IMR-90 (cell line): ENCODE data around the gene IQSEC3. TPM values are rescaled to one million over a fixed set of nuclear protein-coding genes. Genes with fewer than 3 reads are reported as not detected.

Source experiments
- ATAC-seq: fragments of 200-7000 bp; cut with Tn5 transposase; 2 replicates; pipeline ENCODE4 v1.9.1; 2020; ENCODE audit warnings: low read depth, mild to moderate bottlenecking, moderate library complexity
- BruUV-seq: library from RNA; stranded (reverse); fragments of 400-500 nt; replicated peaks from 2 replicates; lab custom pipeline; 2021; lab: Mats Ljungman, UMichigan
- CTCF ChIA-PET: fragments of 300-600 bp; formaldehyde crosslinking; extraction: SDS; loops from one replicate; lab custom pipeline; 2021; ENCODE audit warnings: antibody characterized with exemption; lab: Yijun Ruan, JAX
- POLR2A ChIA-PET: fragments of 300-600 bp; sonication (Branson Sonifier 250); formaldehyde crosslinking; loops from one replicate; lab custom pipeline; 2022; ENCODE audit warnings: antibody characterized with exemption; ENCODE audit not compliant: unreplicated experiment; lab: Charles Lee
- DNase-seq: peaks from one replicate; pipeline ENCODE4 v3.0.0; 2013
- H2AFZ ChIP-seq: replicated peaks from 2 replicates; pipeline ENCODE3; 2013; ENCODE audit warnings: low read length, mild to moderate bottlenecking; ENCODE audit not compliant: poor library complexity
- H2AK5ac ChIP-seq: 2 replicates; pipeline ENCODE4 v1.6.1; 2013; ENCODE audit warnings: low read depth, low read length, inconsistent platforms
- H2AK9ac ChIP-seq: replicated peaks from 2 replicates; pipeline ENCODE3; 2013; ENCODE audit warnings: mild to moderate bottlenecking, low read depth, low read length, moderate library complexity; ENCODE audit not compliant: poor library complexity
- H2BK120ac ChIP-seq: 2 replicates; pipeline ENCODE4 v1.6.1; 2013; ENCODE audit warnings: low read depth, low read length, inconsistent platforms
- H2BK15ac ChIP-seq: 3 replicates; pipeline ENCODE4 v1.6.1; 2013; ENCODE audit warnings: low read depth, low read length, inconsistent platforms
- H2BK20ac ChIP-seq: 2 replicates; pipeline ENCODE4 v1.6.1; 2013; ENCODE audit warnings: low read depth, mild to moderate bottlenecking, inconsistent platforms, low read length, moderate library complexity
- H2BK5ac ChIP-seq: 2 replicates; pipeline ENCODE4 v1.6.1; 2013; ENCODE audit warnings: mild to moderate bottlenecking, low read depth, low read length, inconsistent platforms; ENCODE audit not compliant: poor library complexity, severe bottlenecking
- H3K14ac ChIP-seq: replicated peaks from 2 replicates; pipeline ENCODE4 v1.6.1; 2013; ENCODE audit warnings: low read depth, low read length, inconsistent platforms
- H3K18ac ChIP-seq: 2 replicates; pipeline ENCODE4 v1.6.1; 2013; ENCODE audit warnings: low read depth, low read length, control low read depth
- H3K23ac ChIP-seq: 2 replicates; pipeline ENCODE4 v1.6.1; 2013; ENCODE audit warnings: low read depth, low read length, inconsistent platforms
- H3K27ac ChIP-seq: 2 replicates; pipeline ENCODE4 v1.5.1; 2013; ENCODE audit warnings: mild to moderate bottlenecking, control low read depth, low read length; ENCODE audit not compliant: insufficient read depth
- H3K27me3 ChIP-seq: 2 replicates; pipeline ENCODE4 v1.6.1; 2013; ENCODE audit warnings: low read length; ENCODE audit not compliant: control insufficient read depth, insufficient read depth
- H3K36me3 ChIP-seq: 2 replicates; pipeline ENCODE4 v1.6.1; 2013; ENCODE audit warnings: low read length, mixed read lengths; ENCODE audit not compliant: control insufficient read depth, insufficient read depth
- H3K4ac ChIP-seq: 2 replicates; pipeline ENCODE4 v1.6.1; 2013; ENCODE audit warnings: low read depth, low read length, inconsistent platforms
- H3K4me1 ChIP-seq: 2 replicates; pipeline ENCODE4 v1.6.1; 2013; ENCODE audit warnings: low read length, mixed read lengths; ENCODE audit not compliant: control insufficient read depth, insufficient read depth
- H3K4me2 ChIP-seq: 2 replicates; pipeline ENCODE4 v1.6.1; 2013; ENCODE audit warnings: low read depth, mild to moderate bottlenecking, control low read depth, low read length, moderate library complexity
- H3K4me3 ChIP-seq: 2 replicates; pipeline ENCODE4 v1.5.1; 2013; ENCODE audit warnings: low read depth, mild to moderate bottlenecking, control low read depth, low read length, moderate library complexity; ENCODE audit not compliant: insufficient read depth
- H3K56ac ChIP-seq: 2 replicates; pipeline ENCODE4 v1.6.1; 2013; ENCODE audit warnings: low read length, inconsistent platforms; ENCODE audit not compliant: insufficient read depth; ENCODE audit errors: extremely low read depth
- H3K79me1 ChIP-seq, 2 experiments: 2 replicates each; pipeline ENCODE4 v1.6.1; 2013; ENCODE audit warnings: low read length in 2 of 2, inconsistent platforms in 1 of 2, low read depth in 1 of 2
- H3K9ac ChIP-seq: 2 replicates; pipeline ENCODE4 v1.6.1; 2013; ENCODE audit warnings: low read depth, low read length, control low read depth
- H3K9me1 ChIP-seq: 2 replicates; pipeline ENCODE4 v1.6.1; 2013; ENCODE audit warnings: low read length, inconsistent platforms; ENCODE audit not compliant: insufficient read depth
- H3K9me3 ChIP-seq: 2 replicates; pipeline ENCODE4 v1.6.1; 2013; ENCODE audit warnings: low read length; ENCODE audit not compliant: control insufficient read depth, insufficient read depth
- H4K20me1 ChIP-seq: 2 replicates; pipeline ENCODE4 v1.6.1; 2013; ENCODE audit warnings: low read length, inconsistent platforms; ENCODE audit not compliant: insufficient read depth
- H4K5ac ChIP-seq: 2 replicates; pipeline ENCODE4 v1.6.1; 2013; ENCODE audit warnings: mild to moderate bottlenecking, low read depth, low read length, control low read depth
- H4K8ac ChIP-seq, 2 experiments: 2 replicates each; pipeline ENCODE4 v1.6.1; 2013; ENCODE audit warnings: low read depth in 2 of 2, low read length in 2 of 2, control low read depth in 1 of 2, inconsistent platforms in 1 of 2
- H4K91ac ChIP-seq: 2 replicates; pipeline ENCODE4 v1.6.1; 2013; ENCODE audit warnings: low read depth, low read length, inconsistent platforms; ENCODE audit not compliant: insufficient read depth
- BHLHE40 ChIP-seq: fragments of 150-350 bp; IDR thresholded peaks from 2 replicates; pipeline ENCODE4 v1.6.1; 2016; ENCODE audit warnings: mild to moderate bottlenecking, low read depth, low read length
- CEBPB ChIP-seq: IDR thresholded peaks from 2 replicates; pipeline ENCODE4 v1.6.1; 2012; ENCODE audit warnings: low read depth, low read length, improper control_type of control experiment
- CHD1 ChIP-seq: IDR thresholded peaks from 2 replicates; pipeline ENCODE4 v1.6.1; 2012; ENCODE audit warnings: low read depth, low read length, improper control_type of control experiment
- FOS ChIP-seq: fragments of 150-350 bp; IDR thresholded peaks from 2 replicates; pipeline ENCODE4 v1.6.1; 2016; ENCODE audit warnings: low read depth, low read length
- MAFK ChIP-seq: IDR thresholded peaks from 2 replicates; pipeline ENCODE4 v1.6.1; 2012; ENCODE audit warnings: low read depth, low read length, improper control_type of control experiment
- MAZ ChIP-seq: IDR thresholded peaks from 2 replicates; pipeline ENCODE4 v1.6.1; 2012; ENCODE audit warnings: low read depth, mild to moderate bottlenecking, low read length, improper control_type of control experiment, moderate library complexity, borderline replicate concordance
- MXI1 ChIP-seq: IDR thresholded peaks from 2 replicates; pipeline ENCODE4 v1.6.1; 2012; ENCODE audit warnings: low read depth, mild to moderate bottlenecking, low read length, moderate library complexity, borderline replicate concordance
- NFE2L2 ChIP-seq: fragments of 150-350 bp; IDR thresholded peaks from 2 replicates; pipeline ENCODE4 v1.6.1; 2016; ENCODE audit warnings: low read depth, mild to moderate bottlenecking, low read length
- POLR2A ChIP-seq: IDR thresholded peaks from 2 replicates; pipeline ENCODE4 v1.6.1; 2012; ENCODE audit warnings: mild to moderate bottlenecking, low read depth, low read length
- RAD21 ChIP-seq: IDR thresholded peaks from 2 replicates; pipeline ENCODE4 v1.6.1; 2012; ENCODE audit warnings: low read length, improper control_type of control experiment
- RCOR1 ChIP-seq: IDR thresholded peaks from 2 replicates; pipeline ENCODE4 v1.6.1; 2012; ENCODE audit warnings: mild to moderate bottlenecking, low read length, improper control_type of control experiment; ENCODE audit not compliant: insufficient replicate concordance
- RFX5 ChIP-seq: IDR thresholded peaks from 2 replicates; pipeline ENCODE4 v1.8.0; 2012; ENCODE audit warnings: low read depth, mild to moderate bottlenecking, low read length, moderate library complexity
- SMC3 ChIP-seq: fragments of 150-350 bp; IDR thresholded peaks from 2 replicates; pipeline ENCODE4 v1.6.1; 2016; ENCODE audit warnings: low read depth, mild to moderate bottlenecking, antibody characterized with exemption, low read length, moderate library complexity
- WGBS, 2 experiments: methylation state at CpG; one replicate each; pipeline versions ENCODE4 v1.1.5 to v1.1.7; 2013; ENCODE audit warnings: missing lambda C conversion rate in 2 of 2; ENCODE audit not compliant: insufficient read length in 1 of 2; ENCODE audit errors: extremely low coverage in 2 of 2; 5-methylcytosine and 5-hydroxymethylcytosine counted together
- dilution Hi-C: fragments of 300-500 bp; cut with HindIII; formaldehyde crosslinking; loops from one replicate; pipeline ENCODE4 v1.14.3; 2018; ENCODE audit warnings: low sequenced_read_pairs; ENCODE audit not compliant: unreplicated experiment
- in situ Hi-C: fragments of 300-500 bp; cut with MboI; formaldehyde crosslinking; loops from 3 replicates; pipeline ENCODE4 v1.14.3; 2019; ENCODE audit warnings: low sequenced_read_pairs, inconsistent platforms, mixed read lengths
- intact Hi-C: fragments of 100-400 bp; cut with micrococcal nuclease; formaldehyde crosslinking; loops from 2 replicates; pipeline ENCODE4 v1.10.0; 2022
- polyA plus RNA-seq, 3 experiments: library from polyadenylated mRNA; depleted of rRNA; stranded (reverse); fragments of >200 nt; gene quantifications; 2 replicates each; pipeline ENCODE4 v1.2.3, GENCODE V29; 2012; ENCODE audit warnings: low replicate concordance in 1 of 3
- total RNA-seq: library from RNA; depleted of rRNA; stranded (reverse); fragments of >200 nt; gene quantifications from 2 replicates; pipeline ENCODE4 v1.2.3, GENCODE V29; 2012
- TF ChIP-seq, protein P1 (sequence below): fragments of 150-350 bp; IDR thresholded peaks from 2 replicates; pipeline ENCODE4 v1.6.1; 2017; ENCODE audit warnings: mild to moderate bottlenecking, antibody characterized with exemption, low read length, low read depth
- TF ChIP-seq, protein P2 (sequence below): conservative IDR thresholded peaks from 2 replicates; pipeline ENCODE4 v1.5.1; 2012; ENCODE audit warnings: mild to moderate bottlenecking, low read depth, low read length, improper control_type of control experiment
- TF ChIP-seq, protein P3 (sequence below): fragments of 150-350 bp; IDR thresholded peaks from 2 replicates; pipeline ENCODE4 v1.6.1; 2016; ENCODE audit warnings: low read depth, mild to moderate bottlenecking, low read length, moderate library complexity, borderline replicate concordance

Gene IQSEC3
- total and polyA plus RNA-seq, 2 of the 4 experiments (the other 2 are of a cell fraction), result 0.10 TPM; not detected in 1

DNA sequence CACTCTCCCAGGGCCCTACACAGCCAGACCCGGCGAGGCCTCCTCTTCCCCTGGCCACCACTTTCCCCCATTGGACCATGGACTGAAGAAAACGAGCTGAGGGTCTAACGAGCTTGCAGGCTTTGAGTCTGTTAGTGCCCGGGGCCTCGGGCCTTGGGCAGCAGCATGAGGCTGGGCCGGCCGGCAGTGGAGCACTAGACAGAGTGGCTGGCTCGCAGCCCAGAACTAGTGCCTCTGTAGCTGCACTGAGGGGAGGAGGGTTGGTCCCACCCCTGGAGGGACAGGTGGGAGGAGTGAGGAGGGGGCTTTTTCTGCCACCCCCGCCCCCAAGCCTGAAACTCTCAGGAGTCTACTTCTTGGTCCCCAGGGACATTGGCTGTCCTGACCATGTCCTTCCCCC is 108.7 kb downstream of the IQSEC3 start:
- H3K27ac ChIP-seq, result no peak overlapping the region
- H3K4me3 ChIP-seq, result no peak overlapping the region
- H4K5ac ChIP-seq, result no peak overlapping the region
- BruUV-seq, result no TSS peak
- no peak overlapping the region for H2BK20ac ChIP-seq
- H4K91ac ChIP-seq, result no peak overlapping the region
- ATAC-seq (peak; percentile 61), DNase-seq (no peak)
- 0 out of 2 replicates have a peak overlapping the region, but pooled peaks have one; percentile 38 for H2AK5ac ChIP-seq
- ChIA-PET CTCF (no interaction called here), POLR2A (no interaction called here)
- H3K18ac ChIP-seq, result no peak overlapping the region
- no peaks in the 10 kb centered on the region for H4K20me1 ChIP-seq
- no peak overlapping the region for H3K23ac ChIP-seq
- intact Hi-C loops, result no loop called here
- in situ Hi-C loops, result no loop called here
- H3K4me2 ChIP-seq, result no peak overlapping the region
- H3K9me3 ChIP-seq, result no peaks in the 10 kb centered on the region
- 0 out of 4 replicates have a peak overlapping the region, but pooled peaks of 1 of the 2 experiments have one; percentile 13 for H4K8ac ChIP-seq
- no peak overlapping the region for H2BK5ac ChIP-seq
- H3K4me1 ChIP-seq, result peaks cover 17% of the 10 kb centered on the region
- WGBS, 2 experiments, result 17% methylated on average over 4 of the region's 10 CpGs; no CpG with 5 or more reads in 1 of the 2 experiments
- H2AFZ ChIP-seq, result peak overlapping the region; percentile 74
- no peaks in the 10 kb centered on the region; the same call in 1 of the 2 replicates for H3K27me3 ChIP-seq
- H3K9me1 ChIP-seq, result peaks cover 20% of the 10 kb centered on the region
- no peak overlapping the region for H2AK9ac ChIP-seq
- H3K4ac ChIP-seq, result no peak overlapping the region
- peak overlapping the region; percentile 49; the same call in 1 of the 2 replicates for H2BK120ac ChIP-seq
- no peak overlapping the region for H3K56ac ChIP-seq
- no peak overlapping the region for H3K14ac ChIP-seq
- no peak overlapping the region for H3K9ac ChIP-seq
- TF ChIP-seq, protein P1, sequence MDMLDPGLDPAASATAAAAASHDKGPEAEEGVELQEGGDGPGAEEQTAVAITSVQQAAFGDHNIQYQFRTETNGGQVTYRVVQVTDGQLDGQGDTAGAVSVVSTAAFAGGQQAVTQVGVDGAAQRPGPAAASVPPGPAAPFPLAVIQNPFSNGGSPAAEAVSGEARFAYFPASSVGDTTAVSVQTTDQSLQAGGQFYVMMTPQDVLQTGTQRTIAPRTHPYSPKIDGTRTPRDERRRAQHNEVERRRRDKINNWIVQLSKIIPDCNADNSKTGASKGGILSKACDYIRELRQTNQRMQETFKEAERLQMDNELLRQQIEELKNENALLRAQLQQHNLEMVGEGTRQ, result no peak
- no peak for TF ChIP-seq CEBPB
- TF ChIP-seq, protein P2, sequence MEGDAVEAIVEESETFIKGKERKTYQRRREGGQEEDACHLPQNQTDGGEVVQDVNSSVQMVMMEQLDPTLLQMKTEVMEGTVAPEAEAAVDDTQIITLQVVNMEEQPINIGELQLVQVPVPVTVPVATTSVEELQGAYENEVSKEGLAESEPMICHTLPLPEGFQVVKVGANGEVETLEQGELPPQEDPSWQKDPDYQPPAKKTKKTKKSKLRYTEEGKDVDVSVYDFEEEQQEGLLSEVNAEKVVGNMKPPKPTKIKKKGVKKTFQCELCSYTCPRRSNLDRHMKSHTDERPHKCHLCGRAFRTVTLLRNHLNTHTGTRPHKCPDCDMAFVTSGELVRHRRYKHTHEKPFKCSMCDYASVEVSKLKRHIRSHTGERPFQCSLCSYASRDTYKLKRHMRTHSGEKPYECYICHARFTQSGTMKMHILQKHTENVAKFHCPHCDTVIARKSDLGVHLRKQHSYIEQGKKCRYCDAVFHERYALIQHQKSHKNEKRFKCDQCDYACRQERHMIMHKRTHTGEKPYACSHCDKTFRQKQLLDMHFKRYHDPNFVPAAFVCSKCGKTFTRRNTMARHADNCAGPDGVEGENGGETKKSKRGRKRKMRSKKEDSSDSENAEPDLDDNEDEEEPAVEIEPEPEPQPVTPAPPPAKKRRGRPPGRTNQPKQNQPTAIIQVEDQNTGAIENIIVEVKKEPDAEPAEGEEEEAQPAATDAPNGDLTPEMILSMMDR, result no peak
- TF ChIP-seq, protein P3, sequence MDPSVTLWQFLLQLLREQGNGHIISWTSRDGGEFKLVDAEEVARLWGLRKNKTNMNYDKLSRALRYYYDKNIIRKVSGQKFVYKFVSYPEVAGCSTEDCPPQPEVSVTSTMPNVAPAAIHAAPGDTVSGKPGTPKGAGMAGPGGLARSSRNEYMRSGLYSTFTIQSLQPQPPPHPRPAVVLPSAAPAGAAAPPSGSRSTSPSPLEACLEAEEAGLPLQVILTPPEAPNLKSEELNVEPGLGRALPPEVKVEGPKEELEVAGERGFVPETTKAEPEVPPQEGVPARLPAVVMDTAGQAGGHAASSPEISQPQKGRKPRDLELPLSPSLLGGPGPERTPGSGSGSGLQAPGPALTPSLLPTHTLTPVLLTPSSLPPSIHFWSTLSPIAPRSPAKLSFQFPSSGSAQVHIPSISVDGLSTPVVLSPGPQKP, result no peak
- no peak for TF ChIP-seq RCOR1
- no peak for TF ChIP-seq BHLHE40
- TF ChIP-seq CHD1, result no peak
- no peak for TF ChIP-seq NFE2L2
- no peak for TF ChIP-seq FOS
- TF ChIP-seq SMC3, result no peak
- TF ChIP-seq MAFK, result no peak
- TF ChIP-seq RFX5, result no peak
- TF ChIP-seq MAZ, result no peak
- TF ChIP-seq MXI1, result no peak
- no peak for TF ChIP-seq RAD21
- TF ChIP-seq POLR2A, result no peak
- no peaks in the 10 kb centered on the region for H3K36me3 ChIP-seq
- H2BK15ac ChIP-seq, result no peak overlapping the region
- no peaks in the 10 kb centered on the region; a peak in 1 of 4 replicates for H3K79me1 ChIP-seq
- dilution Hi-C loops, result no loop called here
